Measurements from ENCODE around the gene UBE3A.
A peak's percentile ranks its signal among the peaks of the same experiment; 100 is the strongest.

Gene UBE3A

DNA sequence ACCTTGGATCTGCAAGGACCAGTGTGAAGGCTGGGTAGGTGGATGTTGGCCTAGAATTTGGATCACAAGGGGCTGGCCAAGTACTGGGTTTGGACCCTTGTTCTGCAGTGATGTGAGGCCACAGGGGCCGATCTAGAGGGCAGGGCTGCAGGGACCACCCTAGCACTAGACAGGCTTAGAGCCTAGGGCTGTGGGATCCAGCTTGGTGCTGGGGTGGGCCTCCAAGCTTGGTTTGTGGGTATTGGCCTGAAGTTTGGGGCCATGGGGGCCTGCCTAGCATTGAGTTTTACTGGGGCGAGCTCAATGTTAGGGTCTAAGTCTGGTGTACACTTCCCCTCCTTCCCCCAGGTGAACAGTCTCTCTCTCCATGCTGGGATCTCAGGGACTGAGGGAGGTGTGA, 36.5 kb downstream of the UBE3A start:
- no peak for ATAC-seq

DNA sequence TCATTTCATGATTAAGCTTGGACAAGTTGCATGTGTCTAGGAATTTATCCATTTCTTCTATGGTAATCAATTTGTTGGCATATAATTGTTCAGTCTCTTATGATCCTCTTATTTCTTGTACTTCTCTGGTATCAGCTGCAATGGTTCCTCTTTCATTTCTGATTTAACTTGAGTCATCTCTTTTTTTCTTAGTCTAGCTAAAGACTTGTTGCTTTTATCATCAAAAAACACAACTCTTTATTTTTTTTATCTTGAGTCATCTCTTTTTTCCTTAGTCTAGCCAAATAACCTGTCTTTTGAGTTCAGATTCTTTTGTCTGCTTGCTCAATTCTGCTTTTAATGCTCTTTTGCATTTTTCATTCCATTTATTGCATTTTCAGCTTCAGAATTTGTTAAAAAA, 37.3 kb downstream of the UBE3A start:
- peak in 1 of 2 donors; percentile 27 for ATAC-seq

DNA sequence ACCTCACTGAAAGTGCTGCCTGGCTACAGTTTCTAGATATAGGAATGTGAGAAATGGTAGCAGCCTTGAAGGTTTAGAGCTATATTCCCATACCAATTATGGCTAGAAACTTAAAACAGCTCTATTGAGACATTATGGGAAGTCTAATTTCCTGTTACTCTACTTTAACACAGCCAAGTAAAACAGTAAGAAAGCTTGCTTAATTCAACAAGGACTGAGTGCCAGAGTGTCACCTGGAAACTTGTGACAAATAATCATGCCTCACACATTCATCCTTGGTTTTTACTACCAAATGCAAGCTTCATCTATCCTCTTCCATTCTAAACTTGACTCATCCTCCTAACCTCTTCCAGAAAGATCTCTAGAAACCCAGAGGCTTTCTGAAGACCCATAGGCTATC, 41.7 kb downstream of the UBE3A start:
- no peak for ATAC-seq

DNA sequence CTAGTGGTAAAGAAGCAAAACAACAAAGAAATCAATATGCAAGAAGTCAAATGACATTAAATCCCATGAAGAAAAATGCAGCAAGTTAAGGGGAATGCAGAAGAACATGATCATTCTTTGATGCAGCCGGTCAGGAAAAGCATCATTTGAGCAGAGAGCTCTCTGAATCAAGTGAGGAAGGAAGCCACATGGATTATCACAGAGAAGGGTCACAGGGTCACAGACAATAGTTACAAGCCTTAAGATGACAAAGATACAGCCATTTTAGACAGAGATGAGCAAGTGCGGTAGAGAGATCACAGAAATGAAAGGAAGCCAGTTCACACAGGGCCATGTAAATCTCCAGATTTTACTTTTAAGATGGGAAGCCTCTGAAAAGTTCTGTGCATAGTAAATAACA, 43.9 kb downstream of the UBE3A start:
- ATAC-seq: no peak

DNA sequence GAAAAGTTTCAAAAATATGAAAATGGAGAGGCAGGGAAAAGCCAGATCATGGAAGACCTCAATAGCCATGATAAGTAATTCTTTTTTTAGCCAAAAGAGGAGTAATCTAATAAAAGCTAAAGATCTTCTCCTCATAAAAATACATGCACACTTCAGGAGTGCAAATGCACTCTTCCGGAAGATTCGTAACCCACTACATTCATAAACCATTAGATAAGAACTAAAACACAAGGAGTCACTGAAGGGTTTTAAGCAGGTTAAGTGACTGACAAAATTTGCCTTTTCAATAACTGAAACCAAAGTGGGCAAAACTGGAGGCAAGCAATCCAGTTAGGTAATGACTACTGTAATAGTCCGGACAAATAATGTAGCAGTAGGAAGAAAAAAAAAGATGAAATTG, 46.0 kb downstream of the UBE3A start:
- no peak for ATAC-seq

DNA sequence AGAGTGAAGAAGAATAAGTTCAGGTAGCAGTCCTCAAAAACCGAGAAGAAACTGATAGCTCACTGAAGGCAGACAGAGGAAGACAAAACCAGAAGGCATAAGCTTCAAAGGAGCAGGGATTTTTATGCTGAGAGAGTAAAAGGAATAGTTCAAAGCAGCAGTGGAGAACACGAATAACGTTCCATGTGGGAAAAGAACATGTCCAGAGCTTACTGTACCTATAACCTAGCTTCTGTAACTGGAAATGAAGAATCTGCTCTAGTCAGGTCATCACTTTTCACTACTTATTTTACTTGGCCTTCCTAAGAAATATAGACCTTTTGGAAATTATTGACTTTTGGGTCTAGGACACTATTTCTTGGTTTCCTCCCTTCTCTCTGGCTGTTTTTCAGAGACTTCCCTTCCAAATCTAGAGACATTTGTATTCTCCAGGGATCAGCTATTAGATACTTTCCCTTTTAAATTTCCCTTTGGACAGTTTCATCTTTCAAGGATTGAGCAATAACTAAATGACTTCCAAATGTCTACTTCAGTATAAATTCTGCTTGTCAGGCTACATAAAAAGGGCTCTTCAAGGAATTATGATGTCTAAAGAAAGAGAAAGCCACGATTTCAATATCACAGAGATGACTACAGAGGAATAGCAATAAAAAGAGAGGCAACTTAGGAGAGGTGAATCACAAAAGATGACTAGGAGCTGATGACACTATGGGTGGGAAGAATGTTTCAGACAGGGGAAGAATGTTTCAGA, 46.7 kb downstream of the UBE3A start:
- ATAC-seq: peak in 1 of 2 donors; percentile 77

DNA sequence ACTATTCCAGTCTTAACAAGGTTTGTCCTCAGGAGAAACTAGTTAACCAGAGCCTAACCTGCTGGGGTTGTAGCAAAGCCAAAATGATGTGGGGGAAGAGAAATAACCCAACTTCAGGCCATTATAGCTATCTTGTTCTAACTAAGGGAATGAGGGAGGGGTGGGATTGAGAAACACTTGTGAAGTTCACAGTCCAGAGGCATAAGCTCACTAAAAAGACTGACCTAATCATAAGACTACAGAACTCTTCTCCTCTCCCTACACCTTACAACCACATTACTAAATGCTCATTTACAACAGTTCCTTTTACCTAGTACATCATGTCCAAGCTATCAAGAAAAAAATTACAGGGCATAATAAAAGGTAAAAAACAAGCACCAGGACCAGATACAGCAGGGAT, 52.8 kb downstream of the UBE3A start:
- ATAC-seq: no peak

DNA sequence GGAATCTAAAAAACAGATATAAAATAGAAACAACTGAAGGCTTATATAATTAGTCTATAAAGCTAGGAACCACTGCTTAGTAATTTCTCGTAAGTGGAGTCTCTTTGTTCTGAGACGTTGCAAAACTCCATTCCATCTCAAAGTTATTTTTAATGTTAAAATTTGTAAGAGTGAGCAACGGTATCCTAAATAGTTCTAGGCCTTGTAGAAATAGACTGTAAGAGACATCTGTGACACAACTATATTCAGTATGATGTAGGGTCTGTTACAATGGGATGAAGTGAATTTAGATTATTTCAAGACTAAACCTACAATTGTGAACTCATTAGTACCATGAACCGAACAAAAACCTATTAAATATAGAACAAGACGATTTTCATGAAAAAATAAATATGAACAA, 57.2 kb downstream of the UBE3A start:
- ATAC-seq: no peak

DNA sequence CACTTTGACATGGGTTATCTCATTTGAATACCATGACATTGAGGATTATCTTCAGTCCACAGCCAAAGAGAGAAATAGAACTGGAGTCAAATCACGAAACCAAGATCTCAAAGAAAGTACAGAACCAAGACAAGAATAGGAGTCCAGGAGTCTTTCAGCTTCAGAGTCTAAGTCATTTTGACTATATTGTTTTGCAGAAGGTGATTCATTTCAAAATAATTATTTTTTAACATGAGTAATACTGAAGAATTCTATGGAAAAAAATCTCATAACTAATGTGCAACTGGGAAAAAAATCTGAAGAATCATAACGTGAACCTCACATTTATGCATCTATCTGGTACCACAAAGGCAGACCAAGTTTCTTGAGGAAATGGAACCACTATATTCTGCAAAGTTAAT, 60.3 kb downstream of the UBE3A start:
- ATAC-seq: peak; percentile 25 to 74

DNA sequence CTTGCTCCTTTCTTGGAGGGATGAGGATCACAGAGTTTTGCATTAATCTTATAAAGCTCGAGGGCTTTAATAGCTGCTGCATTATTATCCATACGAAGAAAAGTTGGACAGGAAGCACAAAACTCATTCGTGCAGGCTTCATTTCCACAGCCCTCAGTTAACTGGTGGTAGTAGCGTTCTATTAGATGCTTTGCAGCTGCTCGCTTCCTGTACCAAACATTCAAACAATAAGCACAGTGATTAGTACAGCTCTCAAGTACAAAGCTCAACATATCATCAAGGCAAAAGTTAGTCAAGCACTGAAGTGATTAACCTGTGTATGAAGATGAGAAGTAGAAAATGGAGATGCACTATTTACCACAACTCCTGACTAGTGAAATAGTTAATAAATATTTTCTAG, 63.3 kb downstream of the UBE3A start:
- no peak for ATAC-seq

DNA sequence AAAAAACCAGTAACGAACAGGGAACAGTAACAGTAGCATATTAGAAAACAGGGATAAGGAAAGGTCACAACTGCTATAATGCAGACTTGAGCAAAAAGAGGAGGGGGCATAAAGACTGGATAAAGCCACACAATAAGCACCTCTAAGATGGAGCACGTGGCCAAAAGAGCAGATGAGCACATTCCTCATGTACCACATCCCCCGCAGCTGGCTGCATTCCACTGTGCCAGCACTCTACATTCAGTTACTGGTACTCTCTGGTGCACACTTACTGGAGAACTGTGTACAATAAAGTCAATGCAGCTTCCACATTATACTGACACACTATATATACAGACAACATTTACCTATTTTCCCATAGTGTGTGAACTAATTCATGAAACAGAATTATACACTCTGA, 64.7 kb downstream of the UBE3A start:
- no peak for ATAC-seq

DNA sequence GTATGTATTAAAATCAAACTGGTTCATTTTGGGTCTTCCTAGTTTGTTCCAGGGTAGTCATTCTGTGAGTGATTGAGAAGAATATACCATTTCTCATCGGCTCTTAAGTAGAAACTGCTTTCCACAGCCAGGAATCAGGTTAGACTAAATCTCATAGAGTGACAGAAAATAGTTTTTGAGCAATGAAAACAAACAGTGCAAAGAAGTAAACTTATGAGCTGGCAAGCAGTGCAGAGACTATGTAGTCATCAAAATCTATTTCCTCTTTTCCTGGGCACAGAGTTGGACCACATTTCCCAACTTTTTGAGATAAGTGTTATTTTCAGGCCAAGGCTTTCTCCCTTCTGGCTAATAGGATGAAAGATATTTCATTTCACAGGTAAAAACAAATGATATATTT, 66.5 kb downstream of the UBE3A start:
- no peak for ATAC-seq

DNA sequence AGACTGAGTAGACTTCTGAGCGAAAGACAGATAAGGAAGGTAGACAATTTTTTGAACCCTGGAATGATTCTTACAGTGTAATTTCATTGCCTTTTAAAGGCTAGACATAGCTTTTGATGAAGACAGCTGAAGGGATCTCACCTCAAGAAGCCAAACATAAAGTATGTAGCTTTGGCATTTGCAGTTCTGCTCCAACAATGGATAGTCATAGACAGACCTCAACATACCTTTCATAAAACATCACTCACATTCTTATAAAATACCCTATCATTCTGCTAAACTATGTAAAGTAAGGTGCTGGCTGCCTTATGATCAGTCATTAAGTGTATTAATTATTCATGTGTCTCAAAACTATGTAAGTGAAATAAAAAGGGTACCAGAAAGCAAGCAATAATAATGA, 70.0 kb downstream of the UBE3A start:
- no peak for ATAC-seq

DNA sequence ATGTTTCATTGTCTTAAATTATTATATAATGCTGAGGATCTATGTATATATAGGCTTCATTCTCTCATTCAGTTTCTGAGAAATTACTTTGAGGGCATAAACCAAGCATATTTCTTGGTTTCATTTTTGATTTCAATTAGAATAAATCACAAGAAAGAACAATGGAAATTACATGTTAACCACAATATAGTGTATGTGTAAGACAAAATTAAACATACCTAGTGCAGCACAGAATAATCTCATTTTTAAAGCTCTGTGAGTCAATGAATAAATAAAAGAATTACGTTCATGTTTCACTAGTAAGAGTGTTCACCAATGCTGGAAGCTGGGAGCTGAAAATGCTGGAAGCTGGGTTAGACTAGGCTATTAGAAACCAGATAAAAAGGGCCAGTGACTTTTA, 72.8 kb downstream of the UBE3A start:
- peak; percentile 91 to 94 for ATAC-seq

DNA sequence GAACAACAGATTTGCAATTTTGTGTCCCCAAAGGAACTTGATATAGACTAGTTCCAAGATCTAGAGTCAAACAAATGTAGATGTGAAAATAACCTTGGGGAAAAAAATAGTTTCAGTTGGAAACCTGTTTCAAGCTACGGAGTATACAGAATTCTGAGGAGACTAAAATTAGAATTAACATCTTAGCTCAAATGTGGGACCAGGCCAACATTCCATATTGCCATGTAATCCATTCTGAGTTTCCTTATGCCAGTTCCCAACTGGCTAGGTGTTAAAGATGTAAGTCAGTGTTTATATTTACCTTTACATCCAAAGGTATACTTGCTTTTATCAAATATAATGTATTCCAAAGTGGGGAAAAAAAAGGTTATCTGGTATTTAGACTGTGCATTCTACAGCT, 76.3 kb downstream of the UBE3A start:
- ATAC-seq: no peak

DNA sequence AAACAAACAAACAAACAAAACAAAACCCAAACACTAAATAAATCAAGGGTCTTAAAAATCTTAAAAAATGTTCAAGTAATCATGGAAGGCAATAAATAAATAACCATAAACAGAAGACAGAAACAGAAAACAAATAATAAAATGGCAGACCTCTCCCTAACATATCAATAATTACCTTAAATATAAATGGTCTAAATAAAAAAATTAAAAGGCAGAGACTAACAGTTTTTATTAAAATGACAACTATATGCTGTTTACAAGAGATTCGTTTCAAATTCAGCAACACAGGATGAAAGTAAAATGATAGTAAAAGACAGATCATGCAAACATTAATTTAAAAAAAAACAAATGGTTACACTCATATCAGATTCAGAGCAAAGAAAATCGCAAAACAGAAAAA, 91.1 kb downstream of the UBE3A start:
- ATAC-seq: no peak

DNA sequence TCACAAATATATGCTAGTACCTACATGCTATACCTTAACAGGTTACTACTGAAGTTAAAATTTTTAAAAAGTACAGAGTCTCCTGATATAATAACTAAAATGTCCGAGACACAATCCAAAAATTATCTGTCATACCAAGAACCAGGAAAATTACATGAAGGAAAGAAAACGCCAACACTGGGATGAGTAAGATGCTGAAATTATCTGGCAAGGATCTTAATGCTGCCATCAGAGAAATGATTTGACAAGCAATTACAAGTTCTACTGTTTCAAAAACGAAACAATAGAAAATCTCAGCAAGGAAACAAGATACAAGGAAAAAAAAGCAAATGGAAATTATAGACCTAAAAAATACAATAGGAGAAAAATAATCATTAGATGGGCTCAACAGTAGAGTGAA, 92.5 kb downstream of the UBE3A start:
- no peak for ATAC-seq

DNA sequence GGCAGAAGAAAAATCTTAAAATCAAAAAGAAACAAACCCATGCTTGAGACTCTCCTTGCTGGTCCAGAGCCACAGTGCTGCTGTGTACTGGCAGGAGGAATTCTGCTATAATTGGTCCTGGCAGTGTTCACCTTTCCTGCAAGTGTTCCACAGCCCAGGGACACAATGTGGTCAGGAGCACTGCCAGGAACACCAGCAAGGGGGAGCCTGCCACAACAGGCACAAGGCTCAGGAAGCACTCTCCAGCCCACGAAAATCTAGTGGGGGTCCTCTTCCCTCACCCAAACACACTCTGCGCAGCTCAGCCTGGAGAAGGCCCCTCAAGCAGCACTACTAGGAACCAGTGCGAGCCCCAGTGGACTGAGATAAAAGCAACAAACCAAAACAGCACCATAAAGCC, 92.9 kb downstream of the UBE3A start:
- no peak for ATAC-seq

DNA sequence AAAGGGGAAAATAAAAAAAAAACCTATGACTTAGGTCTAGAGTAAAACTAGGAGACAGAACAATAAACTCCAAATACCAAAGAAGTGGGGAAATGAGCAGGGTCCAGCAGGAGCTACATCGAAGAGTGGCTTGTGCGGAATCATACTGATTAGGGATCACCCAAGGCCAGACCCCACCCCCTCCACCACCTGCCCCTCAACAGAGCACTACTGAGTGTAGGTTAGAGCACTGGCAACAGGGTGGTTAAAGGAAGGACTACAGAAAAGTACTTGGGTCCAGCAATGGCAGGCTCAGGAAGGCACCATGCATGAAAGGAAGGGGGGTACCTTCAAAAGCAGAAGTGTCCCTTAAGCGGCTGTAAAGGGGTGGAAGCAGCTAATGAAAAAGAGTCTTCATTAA, 96.2 kb downstream of the UBE3A start:
- ATAC-seq: no peak

DNA sequence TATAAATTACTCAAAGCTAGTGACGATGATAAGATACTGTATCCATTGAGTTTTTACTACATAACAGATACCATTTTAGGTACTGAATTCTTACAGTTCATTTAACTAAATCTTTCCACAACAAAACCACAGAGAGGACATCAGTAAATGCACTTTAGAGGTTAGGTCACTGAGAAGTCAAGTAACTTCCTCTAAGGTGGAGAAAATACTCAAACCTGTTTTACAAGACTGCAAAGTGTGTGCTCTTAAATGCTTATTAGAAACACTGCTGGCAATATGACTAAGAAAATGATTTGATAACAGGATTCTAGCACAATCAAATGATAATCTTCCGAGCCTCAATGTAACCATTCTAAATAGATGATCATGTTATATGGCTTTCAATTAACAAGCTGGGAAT, 99.4 kb downstream of the UBE3A start:
- no peak for ATAC-seq

DNA sequence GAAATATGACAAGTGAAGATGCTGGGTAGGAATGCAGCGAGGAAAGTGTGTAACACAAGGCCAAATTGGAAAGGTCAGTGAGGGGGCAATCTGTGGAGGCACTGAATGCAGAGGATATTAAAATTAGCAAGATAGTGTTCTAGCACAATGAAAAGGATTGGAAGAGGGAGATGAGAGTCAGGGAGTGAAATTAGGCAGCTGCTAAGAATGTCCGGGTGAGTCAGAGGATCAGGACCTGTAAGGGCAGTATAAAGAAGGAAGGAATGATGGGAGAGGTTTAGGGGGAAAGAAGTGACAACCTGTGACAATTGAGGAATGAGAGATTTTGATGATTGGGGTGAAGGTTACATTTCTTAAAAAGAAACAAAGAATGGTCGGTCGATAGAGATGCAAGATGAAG, 103.5 kb downstream of the UBE3A start:
- no peak for ATAC-seq

DNA sequence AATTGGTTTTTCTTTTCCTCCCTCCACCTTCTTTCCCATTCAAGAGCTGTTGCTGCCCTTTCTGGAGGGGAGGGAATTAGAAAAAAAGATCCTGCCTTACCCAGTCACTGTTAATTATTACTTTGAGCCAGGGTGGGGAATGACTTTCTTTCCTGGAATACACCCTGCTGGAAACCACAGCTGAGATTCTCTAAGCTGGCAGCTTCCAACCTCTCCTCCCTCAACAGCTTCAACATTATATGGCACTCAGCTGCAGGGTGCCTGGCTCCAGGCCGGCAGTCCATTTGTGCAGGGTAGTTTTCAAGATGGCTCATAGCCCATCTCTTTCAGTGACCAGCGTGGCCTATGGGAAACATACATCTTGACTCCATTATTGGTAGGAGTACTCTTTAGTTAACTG, 105.8 kb downstream of the UBE3A start:
- ATAC-seq: no peak

DNA sequence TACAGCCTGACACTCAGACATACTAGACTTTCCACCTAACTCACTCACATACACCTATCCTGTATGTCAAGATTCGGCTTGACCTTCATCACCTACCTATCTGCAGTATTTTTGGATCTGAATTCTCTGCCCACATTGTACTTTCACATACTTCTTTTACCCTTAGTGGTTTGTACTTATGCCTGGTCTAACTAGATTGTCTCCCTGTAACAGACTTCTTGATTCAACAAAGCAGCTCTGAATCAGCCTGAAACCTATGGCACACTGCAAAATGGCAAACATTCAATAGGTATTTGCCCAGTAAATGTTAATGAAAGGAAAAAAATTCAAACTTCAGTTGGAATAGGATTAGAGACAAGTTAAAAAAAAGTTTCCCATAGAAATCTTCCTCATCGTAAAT, 106.5 kb downstream of the UBE3A start:
- no peak for ATAC-seq

DNA sequence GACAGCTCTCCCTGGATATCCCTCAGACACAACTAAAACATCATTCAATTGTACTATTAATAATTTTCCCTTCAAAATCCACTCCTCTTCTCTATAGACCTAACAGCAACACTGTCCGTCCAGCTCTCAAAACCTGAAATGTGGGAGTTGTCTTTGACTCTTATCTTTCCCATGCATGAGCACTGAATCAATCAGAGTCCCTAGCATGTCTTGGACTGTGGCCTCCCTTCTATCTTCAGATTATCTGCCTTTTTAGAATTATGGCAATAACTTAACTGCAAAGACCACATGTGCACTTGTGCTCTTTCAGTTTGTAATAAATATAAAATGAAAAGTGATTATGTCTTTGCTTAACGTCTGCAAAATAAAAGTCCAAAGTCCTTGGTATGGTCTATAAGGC, 107.0 kb downstream of the UBE3A start:
- ATAC-seq: no peak

DNA sequence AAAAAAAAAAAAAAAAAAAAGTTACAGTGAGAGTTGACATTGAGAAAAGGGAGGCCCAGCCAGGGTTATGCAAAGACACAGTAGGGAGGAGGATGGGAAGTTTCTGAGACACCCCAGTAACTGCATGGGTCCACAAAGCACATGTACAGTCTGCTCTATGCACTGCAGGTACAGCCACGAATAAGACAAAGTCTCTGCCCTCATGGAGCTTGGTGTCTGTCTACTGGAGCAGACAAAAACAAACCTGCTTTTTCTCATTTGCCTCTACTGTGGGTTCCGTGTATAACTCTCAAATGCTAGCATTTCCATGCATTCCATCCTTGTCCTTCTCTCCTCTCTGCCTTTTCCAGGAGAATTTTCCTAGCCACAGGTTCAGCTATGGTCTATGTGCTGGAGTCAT, 107.4 kb downstream of the UBE3A start:
- no peak for ATAC-seq

DNA sequence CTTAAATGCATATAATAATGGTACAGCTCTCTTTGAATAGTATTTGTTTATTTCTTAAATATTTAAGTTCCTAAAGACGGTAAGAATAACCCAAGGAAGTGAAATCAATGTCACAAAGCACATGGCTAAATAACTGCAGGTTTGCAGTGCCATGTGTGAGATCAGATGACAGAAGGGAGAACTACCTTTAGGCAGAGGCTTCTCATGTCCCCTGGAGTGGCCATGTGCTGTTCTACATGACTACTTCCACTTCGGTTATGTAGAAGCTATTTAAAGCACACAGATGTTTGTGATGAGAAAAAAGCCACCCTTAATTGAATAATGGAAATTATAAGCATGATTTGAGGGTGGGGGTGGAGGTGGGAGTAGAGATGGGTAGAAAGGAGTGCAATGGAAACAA, 109.1 kb downstream of the UBE3A start:
- no peak for ATAC-seq

All from activated CD4-positive, CD25-positive, alpha-beta regulatory T cell treated with anti-CD3 and anti-CD28 coated beads, Interleukin-2, amount 50 U/mL, for 24 hours (primary cell).